Peyer's patch (tissue), 4 donors: Measurements from ENCODE around the gene ARL8A.

Experiments
- CTCF ChIP-seq, 6 experiments: fragments of 450-650 bp in 4 of 6; fragments of 200-600 bp in 2 of 6; sonication (generic) in 1 of 6; IDR thresholded peaks; one replicate each; pipeline ENCODE4 v1.5.1; 2017 to 2019; ENCODE audit warnings: antibody characterized with exemption in 6 of 6, mild to moderate bottlenecking in 3 of 6, moderate library complexity in 1 of 6
- POLR2A ChIP-seq, 2 donors: fragments of 450-650 bp; IDR thresholded peaks; one replicate each; pipeline ENCODE4 v1.5.1; 2017; ENCODE audit warnings: antibody characterized with exemption in 2 of 2, mild to moderate bottlenecking in 2 of 2, moderate library complexity in 2 of 2

GRCh38 chr1:202164271-202165037 is 19.9 kb upstream of the ARL8A start:
- TF ChIP-seq CTCF (IDR thresholded peaks at IDR 0.05), result no peak
- TF ChIP-seq POLR2A (IDR thresholded peaks at IDR 0.05), result no peak
